ENCODE data around the gene NFX1.
"Not testable (repeated sequence)": the region's sequence is repeated elsewhere in the genome, so short reads cannot be mapped to it uniquely, and the experiment has no call there.

The NFX1 gene

GRCh38 chr9:33348998-33349397 is 58.7 kb downstream of the NFX1 start:
- DNase-seq (ENCODE audit: extremely low read depth, low read depth): no peak
- TF ChIP-seq CTCF (IDR thresholded peaks at IDR 0.05; ENCODE audit: low read depth, low read length, missing control alignments): no peak

DNA sequence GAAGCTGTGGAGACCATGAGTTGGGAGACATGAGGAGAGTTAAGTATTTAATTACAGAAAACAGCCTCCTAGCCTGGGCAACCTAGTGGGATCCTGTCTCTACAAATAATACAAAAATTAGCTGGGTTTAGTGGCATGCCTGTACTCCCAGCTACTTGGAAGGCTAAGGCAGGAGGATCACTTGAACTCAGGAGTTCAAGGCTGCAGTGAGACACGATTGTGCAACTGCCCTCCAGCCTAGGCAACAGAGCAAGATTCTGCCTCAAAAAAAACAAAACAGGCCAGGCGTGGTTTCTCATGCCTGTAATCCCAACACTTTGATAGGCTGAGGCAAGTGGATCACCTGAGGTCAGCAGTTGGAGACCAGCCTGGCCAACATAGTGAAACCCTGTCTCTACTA is 59.4 kb downstream of the NFX1 start:
- no peak for DNase-seq (ENCODE audit: extremely low read depth, low read depth)
- no peak overlapping the region for H3K4me3 ChIP-seq (replicated peaks; ENCODE audit: low read depth, low read length)

More at GRCh38 chr9:33348998-33349397, 58.7 kb downstream of the NFX1 start:
- H3K4me3 ChIP-seq (replicated peaks; ENCODE audit: low read depth, low read length): no peak overlapping the region

GRCh38 chr9:33350310-33350709 is 60.0 kb downstream of the NFX1 start:
- peak; percentile 29 for DNase-seq (ENCODE audit: extremely low read depth, low read depth)
- no peak for TF ChIP-seq CTCF (IDR thresholded peaks at IDR 0.05; ENCODE audit: low read depth, low read length, missing control alignments)
- H3K4me3 ChIP-seq (replicated peaks; ENCODE audit: low read depth, low read length): no peak overlapping the region

More for the DNA sequence above, 59.4 kb downstream of the NFX1 start:
- TF ChIP-seq CTCF (IDR thresholded peaks at IDR 0.05; ENCODE audit: low read depth, low read length, missing control alignments): no peak

- TF ChIP-seq CTCF (IDR thresholded peaks at IDR 0.05; ENCODE audit: low read depth, low read length, missing control alignments): no peak
- no peak for DNase-seq (ENCODE audit: extremely low read depth, low read depth)
- H3K4me3 ChIP-seq (replicated peaks; ENCODE audit: low read depth, low read length): no peak overlapping the region
Observed at GRCh38 chr9:33351547-33351946, 61.2 kb downstream of the NFX1 start.

- TF ChIP-seq CTCF (IDR thresholded peaks at IDR 0.05; ENCODE audit: low read depth, low read length, missing control alignments): no peak
- no peak overlapping the region for H3K4me3 ChIP-seq (replicated peaks; ENCODE audit: low read depth, low read length)
- DNase-seq (ENCODE audit: extremely low read depth, low read depth): no peak
Observed at GRCh38 chr9:33354651-33355211, 64.4 kb downstream of the NFX1 start.

DNA sequence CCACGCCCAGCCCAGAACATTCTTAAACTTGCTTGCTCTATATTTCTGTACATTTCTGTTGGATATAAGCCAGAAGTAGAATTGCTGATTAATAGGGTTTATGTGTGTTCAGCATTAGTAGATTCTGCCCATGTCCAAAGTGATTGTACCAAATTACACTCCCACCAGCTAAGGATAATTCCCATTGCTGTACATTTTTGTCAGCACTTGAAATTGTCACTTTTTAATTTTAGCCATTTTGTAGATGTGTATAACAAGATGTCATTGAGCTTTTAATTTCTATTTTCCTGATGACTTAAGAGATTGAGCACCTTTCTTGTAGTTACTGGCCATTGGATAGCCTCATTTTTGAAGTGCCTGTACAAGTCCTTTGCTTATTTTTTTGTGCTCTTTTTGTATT is 65.6 kb downstream of the NFX1 start:
- no peak for TF ChIP-seq CTCF (IDR thresholded peaks at IDR 0.05; ENCODE audit: low read depth, low read length, missing control alignments)
- no peak for DNase-seq (ENCODE audit: extremely low read depth, low read depth)
- H3K4me3 ChIP-seq (replicated peaks; ENCODE audit: low read depth, low read length): no peak overlapping the region

DNA sequence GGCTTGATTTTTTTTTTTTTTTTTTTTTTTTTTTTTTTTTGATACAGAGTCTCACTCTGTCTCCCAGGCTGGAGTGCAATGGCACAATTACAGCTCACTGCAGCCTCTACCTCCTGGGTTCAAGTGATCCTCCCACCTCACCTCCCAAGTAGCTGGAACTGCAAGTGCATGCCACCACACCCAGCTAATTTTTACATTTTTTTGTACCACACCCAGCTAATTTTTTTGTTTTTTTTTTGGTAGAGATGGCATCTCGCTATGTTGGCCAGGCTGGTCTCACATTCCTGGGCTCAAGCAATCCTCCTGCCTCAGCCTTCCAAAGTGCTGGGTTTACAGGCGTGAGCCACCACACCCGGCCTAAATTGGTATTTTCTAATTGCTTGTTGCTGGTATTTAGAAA is 68.3 kb downstream of the NFX1 start:
- DNase-seq (ENCODE audit: extremely low read depth, low read depth); H3K4me3 ChIP-seq (replicated peaks; ENCODE audit: low read depth, low read length): not testable (repeated sequence)

All from HFF-Myc (cell line).